HG02852 (cell line): Measurements from ENCODE around the gene PLXNA4.
"Not testable (repeated sequence)": the region's sequence is repeated elsewhere in the genome, so short reads cannot be mapped to it uniquely, and the experiment has no call there.

Source experiments
- ATAC-seq: cut with Tn5 transposase; IDR thresholded peaks from one replicate; pipeline ENCODE4 v1.9.1; 2021; ENCODE audit warnings: mild to moderate bottlenecking, moderate library complexity; ENCODE audit not compliant: unreplicated experiment

Gene PLXNA4

DNA sequence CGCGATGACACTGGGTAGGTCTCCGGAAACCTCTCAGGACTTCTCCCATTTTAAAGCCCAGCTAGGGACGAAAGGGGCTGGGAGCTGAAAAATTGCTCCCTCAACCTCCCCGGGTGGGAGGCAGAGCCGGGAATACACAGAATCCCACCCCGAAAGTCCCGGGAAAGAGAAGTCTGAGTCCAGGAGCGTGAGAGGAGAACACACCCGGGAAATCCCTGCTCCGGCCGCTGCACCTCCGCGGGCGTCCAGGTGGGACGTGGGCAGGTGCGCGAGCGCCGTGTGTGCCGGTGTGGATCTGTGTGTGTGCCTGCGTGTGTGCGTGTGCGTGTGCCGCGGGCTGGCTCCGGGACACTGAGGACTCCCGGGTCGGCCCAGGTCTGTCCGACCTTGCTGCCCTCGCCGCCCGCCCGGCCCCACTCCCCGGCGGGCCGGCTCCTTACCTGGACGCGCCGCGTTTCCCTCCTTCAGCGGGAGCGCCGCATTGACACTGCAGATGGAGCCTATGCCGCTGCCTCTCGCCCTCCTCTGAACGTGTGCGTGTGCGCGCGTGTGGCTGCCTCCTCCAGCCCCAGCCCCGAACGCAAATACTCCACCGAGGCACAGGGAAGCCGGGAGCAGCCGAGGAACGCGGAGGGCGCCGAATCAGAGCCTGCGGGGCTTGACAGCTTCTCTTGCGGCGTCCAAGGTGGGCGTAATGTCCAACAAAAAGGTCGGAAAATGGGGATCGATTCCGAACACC, at the start of gene PLXNA4:
Gene PLXNA4, minus strand, starts transcription at position 489 of the 739 bp plus-strand sequence. CDS start 67,777 bp downstream, outside the sequence.
- no peak for ATAC-seq

- ATAC-seq, result no peak
Observed at GRCh38 chr7:132625651-132626050, 49.4 kb upstream of the PLXNA4 start.

- no peak for ATAC-seq
Observed at GRCh38 chr7:132622081-132622480, 45.8 kb upstream of the PLXNA4 start.

- ATAC-seq, result no peak
Observed at GRCh38 chr7:132619967-132620366, 43.7 kb upstream of the PLXNA4 start.

GRCh38 chr7:132618956-132619305, 42.7 kb upstream of the PLXNA4 start:
- no peak for ATAC-seq

GRCh38 chr7:132618271-132618955, 42.1 kb upstream of the PLXNA4 start:
- ATAC-seq, result no peak

DNA sequence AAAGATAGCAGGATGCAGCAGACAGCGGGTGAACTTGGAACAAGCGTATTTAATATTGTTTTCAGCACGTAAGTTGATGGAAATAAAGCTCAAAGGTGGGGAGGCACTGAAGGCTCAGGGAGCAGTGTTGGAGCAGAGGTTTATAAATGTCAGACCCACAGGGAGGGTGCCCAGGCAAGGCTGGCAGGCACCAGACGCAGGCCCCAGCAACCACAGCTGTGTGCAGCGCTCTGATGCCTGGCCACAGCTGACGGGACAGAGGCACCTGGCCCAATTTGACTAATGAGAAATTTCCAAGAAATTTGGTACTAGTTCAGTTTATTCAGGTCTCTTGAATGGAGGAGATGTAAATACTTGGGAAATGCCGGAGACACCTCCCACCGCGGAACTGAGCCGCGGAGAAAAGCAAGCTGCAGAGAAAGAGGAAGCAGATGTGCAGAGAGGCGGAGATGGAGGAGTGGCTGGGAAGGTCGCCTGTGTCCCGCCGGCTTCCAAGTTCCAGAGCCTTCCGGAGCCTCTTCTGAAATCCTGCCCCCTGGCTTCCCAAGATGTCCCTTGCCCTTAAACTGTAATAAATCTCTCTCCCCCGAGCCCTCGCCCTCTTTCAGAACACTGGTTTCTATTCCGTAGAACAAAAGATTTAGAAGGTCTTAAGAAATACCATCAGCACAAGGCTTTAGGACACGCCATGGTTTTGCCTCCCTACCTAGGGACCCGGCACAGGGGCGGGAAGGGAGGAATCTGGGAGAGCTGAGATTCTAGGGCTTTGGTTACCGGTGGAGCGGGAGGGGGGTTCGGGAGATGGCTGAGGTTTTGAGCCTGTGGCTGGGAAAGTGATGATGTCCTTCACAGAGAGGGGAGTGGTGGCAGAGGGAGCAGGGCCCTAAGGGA, 38.4 kb upstream of the PLXNA4 start:
- ATAC-seq, result no peak

DNA sequence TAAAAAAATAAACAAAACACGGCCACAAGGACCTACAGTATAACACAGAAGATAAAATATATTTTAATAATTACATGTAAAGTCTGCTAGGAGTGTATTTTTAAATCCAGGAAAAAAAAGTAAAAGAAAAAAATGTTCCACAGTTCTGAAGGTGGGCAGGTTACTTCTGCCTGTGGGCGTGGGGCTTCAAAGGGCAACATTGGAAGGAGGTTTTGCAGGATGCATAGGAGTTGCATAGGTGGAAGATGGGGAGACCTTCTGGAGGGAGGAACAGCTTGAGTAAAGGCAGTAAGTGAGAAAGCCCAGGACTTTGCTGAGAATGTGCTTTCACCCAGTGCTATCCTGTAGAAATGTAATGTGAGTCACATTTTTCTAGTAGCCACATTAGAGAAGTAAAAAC, 37.5 kb upstream of the PLXNA4 start:
- ATAC-seq, result no peak

- ATAC-seq, result no peak
Observed at GRCh38 chr7:132610995-132611394, 34.7 kb upstream of the PLXNA4 start.

DNA sequence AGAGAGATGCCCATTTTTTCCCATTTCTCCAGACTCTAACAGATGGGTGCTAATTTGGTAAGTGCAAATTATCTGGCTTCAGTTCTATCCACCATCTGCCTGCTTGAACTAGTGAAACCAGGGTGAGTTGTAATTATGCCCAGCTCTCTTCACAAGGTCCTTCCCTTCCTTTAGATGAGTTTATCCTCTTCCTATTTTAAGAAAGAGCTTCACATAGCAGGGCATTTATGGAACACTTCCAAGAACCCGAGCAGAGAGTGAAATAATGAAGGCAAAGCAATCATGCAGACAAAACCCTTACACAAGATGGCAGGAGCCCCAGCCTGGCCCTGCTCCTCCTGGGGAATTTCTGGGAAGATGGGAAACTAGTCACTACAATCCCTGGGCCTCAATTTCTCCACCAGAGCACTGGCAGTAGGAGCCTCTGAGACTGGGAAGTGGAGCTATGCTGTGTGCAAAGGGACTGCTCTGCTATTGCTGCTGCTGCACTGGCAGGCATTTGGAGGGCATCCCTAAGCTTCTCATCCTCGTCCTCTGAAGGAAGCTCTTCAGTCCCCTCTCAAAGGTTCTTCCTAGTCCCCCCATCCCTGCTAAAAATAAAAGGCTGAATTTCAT, 33.7 kb upstream of the PLXNA4 start:
- no peak for ATAC-seq

DNA sequence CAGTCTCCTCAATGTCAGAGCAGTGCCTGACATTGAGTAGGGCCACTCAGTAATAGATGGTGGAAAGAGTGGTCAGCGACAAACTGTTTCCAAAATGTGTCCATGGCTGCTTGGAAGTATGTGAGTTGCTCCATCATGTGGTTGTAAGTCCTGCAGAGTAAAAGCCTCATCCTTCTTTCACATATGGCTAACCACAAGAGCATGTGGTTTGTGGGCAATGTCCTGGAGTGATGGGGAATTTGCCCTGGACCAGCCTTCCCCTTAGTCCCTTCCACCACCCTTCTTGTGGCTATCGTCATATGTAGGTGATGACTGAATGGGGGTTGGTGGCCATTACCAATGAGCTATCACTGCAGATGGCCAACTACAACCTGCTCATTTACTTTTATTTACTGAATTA, 33.0 kb upstream of the PLXNA4 start:
- no peak for ATAC-seq

DNA sequence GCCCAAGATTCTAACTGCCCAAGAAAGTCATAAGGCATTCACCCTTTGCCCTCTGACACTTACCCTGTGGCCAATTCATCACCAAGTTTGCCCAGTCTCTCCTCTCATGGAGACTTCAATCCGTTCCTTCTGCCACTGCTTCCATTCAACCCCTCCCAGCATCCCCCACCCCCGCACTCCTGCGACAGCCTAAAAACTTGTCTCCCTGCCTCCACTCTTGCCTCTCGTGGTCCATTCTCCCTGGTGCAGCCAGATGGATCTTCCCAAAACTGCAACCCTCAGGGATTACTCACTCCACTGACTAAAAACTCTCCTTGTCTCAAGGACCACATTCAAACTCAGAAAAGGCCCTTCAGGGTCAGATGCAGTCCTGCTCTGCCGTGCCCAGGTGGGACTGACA, 32.3 kb upstream of the PLXNA4 start:
- no peak for ATAC-seq

- ATAC-seq, result no peak
Observed at GRCh38 chr7:132607656-132608055, 31.4 kb upstream of the PLXNA4 start.

- no peak for ATAC-seq
Observed at GRCh38 chr7:132604121-132604520, 27.9 kb upstream of the PLXNA4 start.

DNA sequence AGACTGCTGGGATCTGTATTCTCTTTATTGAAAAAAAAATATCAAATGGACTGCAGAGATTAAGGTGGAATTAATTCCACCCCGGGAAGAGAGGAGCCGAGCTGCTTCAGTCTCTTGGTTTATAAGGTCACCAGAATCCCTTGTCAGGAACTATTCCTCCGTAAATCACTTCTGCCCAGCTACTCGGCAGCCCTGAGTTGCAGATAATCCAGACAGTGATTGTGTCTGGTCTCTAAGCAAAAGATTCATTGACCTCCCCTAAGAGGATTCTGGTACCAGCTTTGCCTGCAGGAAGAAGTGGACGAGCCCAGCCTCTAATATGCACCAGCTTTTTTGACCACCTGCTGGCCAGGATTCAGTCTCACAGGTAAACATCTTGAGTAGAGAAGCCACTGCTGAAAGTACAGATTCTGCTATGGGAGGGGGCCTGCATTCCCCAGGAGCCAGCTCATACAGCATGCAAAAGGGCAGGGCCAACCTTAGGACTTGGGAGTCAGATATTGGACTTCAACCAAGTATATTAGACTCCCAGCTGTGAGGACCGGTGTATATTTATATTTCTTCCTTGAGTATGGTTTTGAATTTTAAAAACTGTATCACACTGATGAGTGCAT, 27.1 kb upstream of the PLXNA4 start:
- no peak for ATAC-seq

GRCh38 chr7:132601783-132602182, 25.5 kb upstream of the PLXNA4 start:
- ATAC-seq, result no peak

DNA sequence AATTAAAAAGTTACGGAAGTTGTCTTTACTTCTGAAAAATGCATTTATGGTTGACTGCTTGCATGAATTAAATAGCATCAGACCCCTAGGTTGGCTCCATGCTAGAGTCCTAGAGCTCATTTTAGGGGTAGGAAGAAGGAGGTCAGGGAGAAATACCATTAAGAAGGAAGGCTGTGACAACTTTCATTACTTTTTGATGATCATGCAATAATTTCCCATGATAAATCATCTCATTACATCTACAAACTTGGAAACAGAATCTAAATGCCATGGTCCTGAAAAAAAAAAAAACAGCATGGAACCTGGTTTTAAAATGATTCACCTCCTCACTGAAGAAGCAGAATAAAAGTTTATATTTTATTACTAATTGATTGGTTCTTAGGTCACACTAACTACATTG, 20.3 kb upstream of the PLXNA4 start:
- no peak for ATAC-seq

DNA sequence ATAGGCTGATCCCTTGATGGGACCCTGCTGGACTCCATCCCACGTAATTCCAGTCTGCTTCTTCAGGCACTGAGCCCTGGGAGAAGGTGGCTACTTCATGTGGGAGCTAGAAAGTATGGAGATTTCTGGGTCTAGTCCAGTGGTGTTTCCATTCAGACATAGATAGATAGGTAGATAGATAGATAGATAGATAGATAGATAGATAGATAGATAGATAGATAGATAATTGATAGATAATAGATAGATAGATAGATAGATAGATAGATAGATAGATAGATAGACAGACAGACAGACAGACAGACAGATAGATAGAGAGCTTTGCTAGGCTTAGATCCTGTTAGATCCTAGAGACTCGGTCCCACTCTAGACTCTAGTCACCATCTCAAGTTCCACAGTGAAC, 18.5 kb upstream of the PLXNA4 start:
- not testable (repeated sequence) for ATAC-seq

GRCh38 chr7:132592936-132593335, 16.7 kb upstream of the PLXNA4 start:
- ATAC-seq, result no peak

GRCh38 chr7:132592231-132592920, 16.1 kb upstream of the PLXNA4 start:
- ATAC-seq, result no peak
